Activated CD4-positive, alpha-beta T cell treated with anti-CD3 and anti-CD28 coated beads for 24 hours (primary cell): ENCODE data around the gene MVB12B.

Source experiments
- DNase-seq, 2 donors: peaks; one replicate each; pipeline ENCODE4 v3.0.0-alpha.2; 2020; ENCODE audit warnings: low read depth in 2 of 2

Gene MVB12B

DNA sequence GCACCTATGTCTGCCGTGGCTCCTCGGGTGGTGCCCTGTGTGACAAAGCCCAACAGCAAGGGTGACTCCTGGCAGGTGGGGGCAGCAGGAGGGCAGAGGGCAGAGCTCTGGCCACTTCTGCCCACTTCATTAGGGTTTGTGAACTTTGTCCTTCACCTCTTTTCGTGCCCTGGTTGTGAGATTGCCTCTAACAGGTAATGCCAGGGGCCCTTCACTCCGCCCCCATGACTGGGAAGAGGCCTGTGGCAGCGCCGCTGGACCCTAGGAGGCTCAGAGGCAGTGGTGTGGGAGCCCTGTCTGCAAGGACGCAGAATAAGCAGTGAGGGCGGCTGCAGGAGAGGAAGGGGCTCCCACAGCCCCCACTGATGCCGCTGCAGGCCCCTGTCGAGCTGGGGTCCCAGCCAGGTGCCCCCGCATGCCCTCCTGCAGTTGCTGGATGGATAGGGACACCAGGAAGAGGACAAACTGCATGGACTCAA, 178.4 kb downstream of the MVB12B start:
- no peak for DNase-seq

DNA sequence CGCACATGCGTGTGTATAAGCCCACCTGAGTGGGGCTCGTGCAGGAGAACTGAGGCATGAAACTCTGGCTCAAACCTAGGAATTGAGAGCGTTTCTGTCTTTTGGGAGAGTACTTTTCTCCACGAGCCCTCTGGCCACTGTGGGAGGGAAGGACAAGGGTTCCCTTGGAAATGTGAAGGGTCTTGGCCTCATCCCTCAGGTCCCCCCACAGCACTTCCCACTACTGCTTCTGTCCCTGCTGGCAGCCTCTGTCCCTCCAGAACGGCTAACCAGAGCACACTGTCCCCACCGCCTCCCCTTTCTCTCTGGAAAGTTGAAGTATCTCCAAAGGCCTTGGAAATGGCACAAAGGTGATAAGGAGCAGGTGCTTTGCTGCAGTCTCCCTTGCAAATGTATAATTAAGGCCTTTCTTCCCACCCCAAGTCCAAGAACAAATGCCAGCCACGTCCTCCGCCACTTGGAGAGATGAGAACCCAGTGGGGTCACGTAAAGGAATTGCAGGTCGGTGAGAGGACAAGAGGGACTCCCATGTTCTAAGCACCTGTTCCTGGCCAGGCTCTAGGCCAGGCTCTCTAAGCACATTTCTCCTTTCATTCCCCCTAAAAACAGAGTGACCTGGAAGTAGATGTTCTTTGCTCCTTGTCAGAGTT, 179.2 kb downstream of the MVB12B start:
- no peak for DNase-seq

DNA sequence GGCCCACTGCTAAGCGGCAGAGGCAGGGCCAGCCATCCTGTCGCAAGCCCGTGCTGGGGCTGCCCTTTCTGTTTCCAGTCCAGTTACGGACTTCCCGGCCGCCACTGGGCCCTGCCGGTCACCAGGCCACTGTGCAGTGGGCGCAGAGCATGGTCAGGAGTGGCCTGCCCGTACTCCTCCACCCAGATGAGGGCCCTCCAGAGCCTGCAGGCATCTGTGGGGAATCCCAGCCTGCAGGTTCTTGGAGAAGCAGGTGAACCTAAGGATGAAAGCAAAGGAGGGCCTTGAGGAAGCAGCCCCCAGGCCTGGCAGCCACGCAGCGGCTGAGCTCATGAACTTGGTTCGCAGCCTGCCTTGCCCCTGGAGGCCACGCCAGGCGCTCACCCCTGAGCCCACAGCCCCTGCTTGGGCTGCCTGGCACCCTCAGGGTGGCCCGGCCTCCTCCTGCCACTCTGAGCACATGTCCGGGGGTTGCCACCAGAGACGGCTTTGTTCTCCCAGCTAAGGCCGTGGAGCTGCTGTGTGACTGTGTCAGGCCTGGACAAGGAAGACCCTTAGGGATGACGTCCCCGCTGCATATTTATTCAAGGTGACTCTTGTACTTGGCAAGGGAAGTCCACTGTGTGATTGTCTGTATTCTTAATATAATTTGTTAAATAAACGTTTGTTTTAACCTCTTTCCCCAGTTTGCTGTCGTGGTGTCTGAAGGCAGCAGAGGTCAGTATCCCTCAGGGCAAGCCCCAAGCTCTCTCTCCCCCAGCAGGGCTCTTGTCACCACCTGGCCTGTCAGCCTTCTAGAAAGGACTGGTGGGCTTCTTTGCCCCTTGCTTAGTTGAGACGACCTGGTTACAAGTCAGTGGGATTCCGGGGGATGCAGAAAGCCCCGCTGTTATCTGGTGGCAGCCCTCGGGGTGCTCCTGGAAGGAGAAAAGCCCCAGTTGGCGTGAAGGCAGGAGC, 180.0 kb downstream of the MVB12B start:
- DNase-seq: no peak

DNA sequence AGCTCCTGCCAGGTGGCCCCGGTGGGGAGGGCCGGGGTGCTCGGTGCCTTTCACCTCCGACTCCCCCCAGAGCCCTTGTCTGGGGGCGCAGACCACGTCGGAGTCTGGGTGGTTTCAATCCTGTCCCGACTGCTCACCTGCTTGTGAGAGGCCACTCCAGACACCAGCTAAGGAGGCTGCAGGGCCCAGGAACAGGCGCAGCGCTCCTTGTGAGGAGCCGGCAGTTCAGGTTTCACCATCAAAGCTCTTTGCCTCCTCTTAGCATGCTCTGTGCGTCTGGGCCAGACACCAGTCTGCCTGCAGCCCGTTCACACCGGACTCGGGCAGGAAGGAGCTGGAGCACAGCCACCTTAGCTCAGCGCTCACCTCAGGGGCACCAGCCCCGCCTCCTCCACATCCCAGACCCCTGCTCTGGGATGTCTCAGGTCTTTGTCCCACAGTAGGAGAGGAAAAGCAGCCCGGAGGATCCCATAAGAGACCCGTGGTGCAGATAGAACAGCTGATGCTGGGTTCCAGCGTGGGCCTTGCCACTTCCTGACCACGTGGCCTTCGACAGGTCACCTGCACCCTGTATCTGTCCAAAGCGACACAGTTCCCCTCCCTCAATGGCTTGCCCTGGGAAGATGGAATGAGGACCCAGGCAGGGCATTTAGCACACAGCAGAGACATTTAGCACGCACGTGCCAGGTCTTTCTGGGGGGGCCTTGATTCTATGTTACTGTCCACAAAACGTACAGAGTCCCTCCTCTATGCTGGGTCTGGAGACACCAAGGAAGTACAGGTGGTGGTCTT, 180.9 kb downstream of the MVB12B start:
- no peak for DNase-seq

DNA sequence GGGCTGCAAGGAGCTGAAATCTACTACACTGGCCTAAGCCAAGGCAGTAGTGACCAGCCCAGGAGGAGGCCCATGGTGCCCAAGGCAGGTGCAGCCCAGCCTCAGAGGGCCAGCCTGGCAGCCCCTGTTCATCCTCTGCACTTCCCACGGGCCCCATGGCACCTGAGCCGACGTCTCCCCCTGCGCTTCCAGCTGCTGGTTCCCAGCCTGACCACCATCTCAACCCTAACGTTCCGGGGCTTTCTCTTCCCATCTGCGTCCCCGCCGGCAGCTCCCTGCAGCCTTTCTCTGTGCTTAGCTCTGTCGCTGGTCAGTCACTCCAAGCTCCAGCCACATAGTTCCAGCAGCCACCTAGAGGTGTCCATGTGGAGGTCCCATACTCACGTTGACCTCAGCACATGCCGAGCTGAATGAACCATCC, 181.6 kb downstream of the MVB12B start:
- no peak for DNase-seq

DNA sequence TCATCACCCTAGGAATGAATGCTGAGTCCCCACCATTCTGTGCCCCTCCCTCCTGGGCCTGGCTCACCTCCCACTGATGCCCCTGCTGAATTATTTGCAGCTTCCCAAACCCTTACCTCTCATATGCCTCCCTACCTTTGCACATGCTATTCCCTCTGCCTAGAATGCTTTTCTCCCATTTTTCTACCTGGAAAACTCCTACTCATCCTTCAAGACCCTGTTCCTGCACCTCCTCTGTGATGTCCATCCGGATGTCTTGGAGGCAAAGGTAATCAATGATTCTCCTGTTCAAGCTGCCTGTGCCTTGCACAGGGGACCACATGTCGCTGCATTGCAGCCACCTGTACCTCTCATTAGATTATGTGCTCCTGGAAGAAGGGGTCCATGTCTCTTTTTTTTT, 182.3 kb downstream of the MVB12B start:
- no peak for DNase-seq

GRCh38 chr9:126509718-126510117, 183.1 kb downstream of the MVB12B start:
- DNase-seq: no peak

GRCh38 chr9:126510564-126510963, 183.9 kb downstream of the MVB12B start:
- DNase-seq: no peak

DNA sequence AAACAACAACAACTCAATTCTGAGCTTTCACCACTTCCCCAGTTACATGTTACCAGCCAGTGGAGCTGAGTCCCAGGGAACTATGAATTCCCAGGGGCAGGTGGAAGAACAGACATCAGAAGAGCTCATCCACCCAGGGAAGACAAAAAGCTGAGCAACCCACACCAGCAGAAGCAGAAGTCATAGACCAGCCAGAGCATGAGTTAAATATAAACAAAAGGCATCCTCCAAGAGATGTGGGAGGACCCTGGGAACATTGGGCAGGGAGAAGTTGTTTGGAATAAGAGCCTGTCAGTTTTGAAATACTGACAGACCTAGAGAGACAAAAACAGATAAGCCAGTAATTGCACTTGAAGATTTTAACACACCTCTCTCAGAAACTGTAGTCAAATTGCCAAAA, 184.8 kb downstream of the MVB12B start:
- no peak for DNase-seq

- no peak for DNase-seq
These were observed 186.8 kb downstream of the MVB12B start for GRCh38 chr9:126513159-126514036.

DNA sequence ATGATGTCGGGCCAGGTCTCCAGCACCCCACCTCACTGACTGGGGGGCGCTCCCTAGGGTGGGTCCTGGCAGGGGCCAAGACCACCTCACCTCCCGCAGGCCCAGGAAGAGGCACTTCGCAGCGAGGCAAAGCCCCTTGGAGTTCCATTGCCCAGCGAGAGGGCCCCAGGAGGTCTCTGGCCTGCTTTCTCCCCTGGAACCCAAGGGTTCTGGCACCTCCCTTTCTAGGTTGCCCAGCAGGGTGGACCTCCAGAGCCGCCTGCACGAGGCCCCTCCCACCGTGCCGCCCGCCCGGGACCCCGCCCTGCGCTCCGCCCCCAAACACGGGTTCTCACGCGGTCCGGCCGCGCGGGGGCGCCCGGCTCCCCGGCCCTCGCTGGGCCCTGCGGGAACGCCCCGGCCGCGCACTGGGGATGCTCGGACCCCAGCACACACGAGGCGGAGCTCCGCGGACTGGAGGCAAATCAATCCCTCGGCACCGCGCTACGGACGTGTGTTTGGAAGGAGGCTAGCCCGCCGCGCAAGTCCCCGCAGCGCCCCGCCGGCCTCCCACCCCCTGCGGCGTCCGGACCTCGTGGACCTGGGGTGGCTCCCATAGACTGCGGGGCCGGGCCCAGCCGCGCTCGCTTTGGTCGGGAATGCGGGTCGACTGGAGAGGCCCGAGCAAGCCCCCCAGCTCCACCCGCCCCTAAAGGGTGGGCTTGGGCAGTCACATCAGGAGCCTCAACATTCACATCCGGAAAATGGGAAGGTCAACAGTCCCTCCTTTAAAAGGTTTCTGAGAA, 187.6 kb downstream of the MVB12B start:
- DNase-seq: peak; percentile 29 to 48

GRCh38 chr9:126515001-126515872, 188.6 kb downstream of the MVB12B start:
- DNase-seq: no peak

GRCh38 chr9:126515873-126516505, 189.4 kb downstream of the MVB12B start:
- no peak for DNase-seq

DNA sequence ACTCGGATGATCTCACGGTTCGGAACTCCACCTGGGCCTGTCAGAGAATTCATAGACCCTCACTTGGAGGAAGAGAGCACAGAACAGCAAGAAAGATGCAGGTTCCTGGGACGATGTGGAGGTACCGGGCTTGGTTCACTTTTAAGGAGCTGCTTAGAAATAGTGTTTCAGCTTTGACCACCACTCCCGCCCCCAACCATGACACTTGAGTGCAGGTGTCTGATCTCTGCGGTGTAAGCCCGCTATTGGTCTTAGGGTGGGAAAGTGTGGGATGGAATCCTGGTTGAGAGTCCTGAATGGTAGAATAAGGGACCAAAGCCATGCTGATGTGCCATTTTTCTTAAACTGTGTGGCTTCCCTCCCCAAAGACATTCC, 189.9 kb downstream of the MVB12B start:
- DNase-seq: no peak

DNA sequence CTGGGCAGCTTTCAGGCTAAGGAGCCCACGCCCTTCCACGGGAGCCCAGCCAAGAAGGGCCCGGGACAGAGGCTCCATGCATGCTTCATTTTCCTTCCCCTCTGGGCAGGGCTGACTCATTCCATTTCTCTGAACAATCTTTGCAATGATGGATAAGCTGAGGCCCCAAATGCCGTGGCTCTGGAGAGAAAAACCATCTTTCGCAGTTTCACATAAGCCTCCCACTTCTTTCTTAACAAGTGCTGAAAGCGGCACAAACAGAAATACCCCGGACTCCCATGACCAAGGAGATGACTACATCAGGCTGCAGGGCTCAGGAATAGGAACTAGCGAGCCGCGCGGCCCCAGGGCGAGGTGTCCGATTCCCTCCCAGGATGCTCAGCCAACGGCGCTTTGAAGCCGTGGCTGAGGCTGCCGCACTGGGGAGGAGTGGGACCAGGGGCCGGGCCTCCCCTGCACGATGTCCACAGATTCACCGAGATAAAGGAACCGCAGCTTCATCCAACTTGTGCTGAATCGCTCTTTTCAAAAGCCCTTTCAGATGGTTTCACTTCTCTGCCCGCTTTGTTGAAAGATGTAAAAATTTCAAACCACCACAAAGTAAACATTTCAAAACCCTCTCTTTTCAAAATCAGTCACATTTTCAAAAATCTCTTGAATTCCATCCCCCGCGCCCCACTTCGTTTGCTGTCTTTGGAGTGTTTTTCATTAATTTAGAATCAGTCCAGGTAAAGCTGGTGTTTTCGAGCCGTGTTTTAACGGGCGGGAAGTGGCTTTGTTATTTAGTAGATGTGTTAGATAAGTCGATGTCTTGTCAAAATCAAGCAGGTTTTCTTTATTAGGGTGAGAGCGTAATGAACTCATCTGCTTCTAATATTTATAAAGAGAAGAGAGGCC, 190.6 kb downstream of the MVB12B start:
- peak in 1 of 2 donors; percentile 27 for DNase-seq

DNA sequence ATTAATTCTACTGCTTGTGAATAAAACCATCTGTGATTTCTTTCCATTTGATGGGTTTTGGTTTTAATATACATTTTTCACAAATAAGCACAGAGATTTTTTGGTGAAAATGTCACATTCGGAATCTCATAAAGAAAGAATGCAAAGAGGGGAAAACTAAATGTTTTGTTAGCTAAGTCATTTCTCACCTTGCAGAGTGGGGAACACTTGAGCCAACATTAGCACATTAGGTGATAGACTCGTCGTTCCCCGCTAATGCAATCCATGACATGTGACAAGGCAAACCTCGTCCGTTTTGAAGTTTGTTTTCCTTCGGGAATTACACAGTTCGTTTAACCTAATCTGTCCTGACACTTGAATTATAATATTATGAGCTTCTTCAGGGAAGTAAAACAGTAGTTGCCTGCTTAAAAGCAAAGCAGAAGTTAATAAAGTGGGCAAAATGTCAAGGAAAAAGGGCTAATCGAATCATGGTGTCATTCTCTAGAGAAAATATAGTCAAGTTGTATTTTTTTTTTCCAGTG, 191.3 kb downstream of the MVB12B start:
- no peak for DNase-seq

DNA sequence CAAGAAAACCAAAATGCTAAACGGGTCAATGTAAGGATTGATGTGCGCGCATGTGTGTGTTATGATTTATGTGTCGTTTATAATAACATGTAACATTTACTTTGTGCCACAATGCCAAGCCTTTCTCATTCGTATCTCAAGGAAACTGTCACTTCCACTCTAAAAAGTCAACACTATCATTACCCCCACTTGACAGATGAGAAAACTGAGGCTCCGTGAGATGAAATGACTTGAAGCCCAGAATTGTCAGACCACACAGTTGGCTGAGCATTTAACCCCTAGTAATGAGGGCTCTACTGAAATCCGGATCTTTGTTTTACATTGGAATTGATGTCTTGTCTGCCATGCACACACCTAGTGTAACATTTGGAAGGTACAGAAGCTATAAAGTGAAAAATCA, 192.1 kb downstream of the MVB12B start:
- no peak for DNase-seq
